ENCODE results near the gene CHRNA4. TPM values are rescaled to one million over a fixed set of nuclear protein-coding genes. Genes with fewer than 3 reads are reported as not detected.
A peak's percentile ranks its signal among the peaks of the same experiment; 100 is the strongest.

Gene CHRNA4
- total RNA-seq, 1 experiment from 2014 or later = 0.37 TPM

GRCh38 chr20:63318391-63319163, 42.6 kb downstream of the CHRNA4 start:
- DNase-seq (ENCODE audit: low spot score) = no peak
- in situ Hi-C loops (cut with HindIII; ENCODE audit: low sequenced_read_pairs) = no loop called here

GRCh38 chr20:63317601-63318291, 43.4 kb downstream of the CHRNA4 start:
- in situ Hi-C loops (cut with HindIII; ENCODE audit: low sequenced_read_pairs) = no loop called here
- DNase-seq (ENCODE audit: low spot score) = no peak

DNA sequence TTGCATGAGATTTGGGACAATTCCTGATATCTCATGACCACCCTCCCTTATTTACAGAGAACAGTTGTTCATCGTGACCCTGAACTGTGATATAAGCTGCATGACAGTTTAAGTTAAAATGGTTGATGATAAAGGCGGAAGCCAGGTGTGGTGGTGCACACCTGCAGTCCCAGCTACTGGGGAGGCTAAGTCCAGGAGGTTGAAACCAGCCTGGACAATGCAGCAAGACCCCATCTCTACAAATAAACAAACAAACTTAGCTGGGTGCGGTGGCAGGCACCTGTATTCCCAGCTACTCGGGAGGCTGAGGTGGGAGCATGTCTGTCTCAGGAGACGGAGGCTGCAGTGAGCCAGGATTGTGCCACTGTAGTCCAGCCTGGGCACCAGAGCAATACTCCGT, 44.1 kb downstream of the CHRNA4 start:
- in situ Hi-C loops (cut with HindIII; ENCODE audit: low sequenced_read_pairs) = no loop called here
- no peak for DNase-seq (ENCODE audit: low spot score)

- in situ Hi-C loops (cut with HindIII; ENCODE audit: low sequenced_read_pairs) = no loop called here
- DNase-seq (ENCODE audit: low spot score) = no peak
Observed at GRCh38 chr20:63316502-63316921, 44.6 kb downstream of the CHRNA4 start.

DNA sequence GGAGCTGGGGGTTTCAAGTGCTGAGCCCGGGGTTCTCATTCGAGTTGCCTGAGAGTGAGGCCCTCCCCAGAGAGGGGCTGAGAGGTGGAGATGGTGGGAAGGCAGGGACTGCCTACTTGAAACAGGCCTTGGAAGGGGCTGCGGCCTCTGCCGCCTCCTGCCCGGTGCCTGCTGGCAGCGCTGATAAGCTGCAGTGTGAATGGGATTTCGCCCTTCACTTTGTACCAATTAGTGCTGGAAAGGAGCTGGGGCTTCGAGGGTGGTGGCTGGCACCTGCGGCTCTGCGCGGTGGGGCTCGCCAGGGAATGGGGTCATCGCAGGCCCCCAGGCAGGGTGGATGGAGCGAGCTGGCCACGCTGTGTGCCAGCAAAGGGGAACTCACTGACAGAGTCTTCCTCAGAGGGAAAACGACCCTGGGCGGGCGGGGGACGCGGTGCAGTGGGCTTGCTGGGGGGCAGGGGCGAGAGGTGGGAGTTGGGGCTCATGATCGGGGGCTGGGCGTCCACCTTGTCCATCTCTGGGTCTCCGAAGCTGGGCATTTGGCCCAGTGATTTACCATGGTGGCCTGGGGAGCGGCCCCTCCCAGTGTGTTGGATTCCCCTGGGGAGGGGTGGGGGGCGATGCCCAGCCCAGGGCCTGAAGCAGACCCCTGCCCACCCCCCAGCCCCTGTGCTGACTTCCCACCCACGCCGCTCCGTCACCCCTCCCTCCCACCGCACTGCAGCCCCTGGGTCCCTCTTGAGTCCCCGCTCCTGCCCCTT, 45.2 kb downstream of the CHRNA4 start:
- in situ Hi-C loops (cut with HindIII; ENCODE audit: low sequenced_read_pairs) = no loop called here
- no peak for DNase-seq (ENCODE audit: low spot score)

- in situ Hi-C loops (cut with HindIII; ENCODE audit: low sequenced_read_pairs) = no loop called here
Observed at GRCh38 chr20:63315240-63315689, 45.9 kb downstream of the CHRNA4 start.

GRCh38 chr20:63314566-63315239, 46.4 kb downstream of the CHRNA4 start:
- no peak for DNase-seq (ENCODE audit: low spot score)
- in situ Hi-C loops (cut with HindIII; ENCODE audit: low sequenced_read_pairs) = no loop called here

More at GRCh38 chr20:63315240-63315689, 45.9 kb downstream of the CHRNA4 start:
- DNase-seq (ENCODE audit: low spot score) = no peak

DNA sequence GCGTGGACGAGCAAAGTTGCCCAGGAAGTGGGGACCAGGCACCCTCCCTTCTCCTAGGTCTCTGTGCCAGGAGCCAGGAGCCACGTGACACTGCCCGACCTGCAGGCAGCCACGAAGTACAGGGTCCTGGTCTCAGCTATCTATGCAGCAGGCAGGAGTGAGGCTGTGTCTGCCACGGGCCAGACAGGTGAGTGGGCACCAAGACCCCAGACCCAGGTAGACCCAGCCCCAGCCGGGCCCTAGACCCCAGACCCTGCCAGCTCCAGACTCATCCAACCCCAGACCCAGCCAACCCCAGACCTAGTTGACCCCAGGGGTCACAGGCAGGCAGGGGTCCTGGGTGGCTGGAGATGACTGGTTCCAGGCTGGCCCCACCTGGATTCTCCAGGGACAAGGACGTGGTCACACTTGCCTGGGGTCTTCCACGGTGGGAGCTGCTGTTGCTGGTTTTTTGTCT, 47.1 kb downstream of the CHRNA4 start:
- DNase-seq (ENCODE audit: low spot score) = no peak
- in situ Hi-C loops (cut with HindIII; ENCODE audit: low sequenced_read_pairs) = no loop called here

DNA sequence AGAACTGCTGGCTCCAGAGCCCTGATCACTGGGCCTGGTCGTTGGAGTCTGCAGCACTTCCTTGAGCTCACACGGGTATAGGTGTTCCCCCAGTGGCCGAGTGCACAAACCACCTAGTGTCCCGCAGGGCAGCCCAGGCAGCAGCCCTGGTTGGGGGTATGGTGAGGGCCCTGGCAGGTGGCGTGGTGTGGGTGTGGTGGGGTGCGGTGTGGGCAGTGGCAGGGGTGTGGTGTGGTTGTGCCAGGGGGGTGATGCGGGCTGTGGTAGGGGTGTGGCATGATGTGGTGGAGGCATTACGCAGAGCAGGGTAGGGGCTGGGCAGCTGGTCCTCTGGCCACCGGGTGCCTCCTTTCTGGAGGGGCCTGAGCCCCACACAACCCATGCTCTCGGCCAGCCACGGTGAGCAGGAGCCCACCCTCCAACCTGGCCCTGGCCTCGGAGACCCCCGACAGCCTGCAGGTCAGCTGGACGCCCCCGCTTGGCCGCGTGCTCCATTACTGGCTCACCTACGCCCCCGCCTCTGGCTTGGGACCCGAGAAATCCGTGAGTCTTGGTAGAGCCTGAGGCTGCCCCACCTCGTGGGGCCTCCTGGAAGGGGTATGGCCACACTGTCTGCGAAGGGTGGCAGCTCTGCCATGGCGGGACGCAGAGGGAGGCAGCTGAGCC, 47.7 kb downstream of the CHRNA4 start:
- DNase-seq (ENCODE audit: low spot score) = no peak
- in situ Hi-C loops (cut with HindIII; ENCODE audit: low sequenced_read_pairs) = no loop called here

DNA sequence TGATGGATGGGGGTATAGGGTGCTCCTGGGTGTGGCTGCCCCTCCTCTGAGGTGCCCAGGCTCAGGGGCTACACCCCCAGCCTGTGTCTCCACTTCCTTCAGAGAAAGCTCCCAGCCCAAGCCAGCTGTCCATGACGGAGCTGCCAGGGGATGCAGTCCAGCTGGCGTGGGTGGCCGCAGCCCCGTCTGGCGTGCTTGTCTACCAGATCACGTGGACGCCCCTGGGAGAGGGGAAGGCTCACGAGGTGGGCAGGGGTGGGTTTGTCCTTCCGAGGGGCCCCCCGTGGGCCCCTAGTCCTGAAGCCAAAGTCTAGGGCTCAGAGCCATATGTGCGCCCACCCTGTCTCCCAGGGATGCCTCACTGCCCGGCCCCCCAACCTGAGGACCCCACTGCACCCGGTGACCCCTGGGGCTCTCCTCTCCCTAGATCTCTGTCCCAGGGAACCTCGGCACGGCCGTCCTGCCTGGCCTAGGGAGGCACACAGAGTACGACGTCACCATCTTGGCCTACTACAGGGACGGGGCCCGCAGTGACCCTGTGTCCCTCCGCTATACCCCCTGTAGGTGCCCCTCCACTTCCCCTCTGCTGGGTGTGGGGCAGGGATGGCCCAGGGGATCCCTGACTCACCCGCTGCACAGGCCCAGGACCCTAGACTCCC, 48.3 kb downstream of the CHRNA4 start:
- in situ Hi-C loops (cut with HindIII; ENCODE audit: low sequenced_read_pairs) = no loop called here
- DNase-seq (ENCODE audit: low spot score) = peak; percentile 16

DNA sequence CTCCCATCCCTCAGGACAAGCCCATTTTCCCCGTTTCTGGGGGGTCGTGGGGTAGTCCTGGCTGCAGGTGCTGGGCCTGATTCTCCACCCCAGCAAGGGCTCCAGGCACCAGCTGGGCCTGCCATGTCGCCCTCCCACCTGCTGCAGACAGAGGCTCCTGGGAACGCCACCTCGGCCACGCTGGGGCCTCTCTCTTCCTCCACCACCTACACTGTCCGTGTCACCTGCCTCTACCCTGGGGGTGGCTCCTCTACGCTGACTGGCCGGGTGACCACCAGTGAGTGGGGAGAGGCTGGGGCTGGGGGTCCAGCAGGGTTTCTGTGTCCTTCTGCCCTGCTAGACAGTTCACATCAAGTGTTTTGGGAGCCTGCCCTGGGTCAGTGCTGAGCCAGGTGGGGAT, 48.9 kb downstream of the CHRNA4 start:
- in situ Hi-C loops (cut with HindIII; ENCODE audit: low sequenced_read_pairs) = no loop called here
- DNase-seq (ENCODE audit: low spot score) = no peak

DNA sequence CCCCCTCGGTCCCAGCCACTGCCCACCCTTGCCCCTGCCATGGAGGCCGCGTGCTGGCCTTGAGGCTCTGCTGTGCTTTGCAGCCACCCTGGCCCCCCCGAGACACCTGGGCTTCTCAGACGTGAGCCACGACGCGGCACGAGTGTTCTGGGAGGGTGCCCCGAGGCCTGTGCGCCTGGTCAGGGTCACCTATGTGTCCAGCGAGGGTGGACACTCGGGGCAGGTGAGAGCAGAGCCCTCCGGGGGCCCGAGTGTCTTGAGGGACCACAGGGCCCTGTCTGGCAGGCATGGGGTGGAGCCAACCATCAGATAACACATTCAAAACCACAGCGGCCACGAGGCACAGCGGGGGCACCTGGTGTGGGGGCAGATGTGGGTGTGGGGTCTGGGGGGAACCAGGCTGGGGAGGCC, 49.3 kb downstream of the CHRNA4 start:
- DNase-seq (ENCODE audit: low spot score) = no peak
- in situ Hi-C loops (cut with HindIII; ENCODE audit: low sequenced_read_pairs) = no loop called here

GRCh38 chr20:63311186-63311832, 49.8 kb downstream of the CHRNA4 start:
- DNase-seq (ENCODE audit: low spot score) = no peak
- in situ Hi-C loops (cut with HindIII; ENCODE audit: low sequenced_read_pairs) = no loop called here

- no peak for DNase-seq (ENCODE audit: low spot score)
- in situ Hi-C loops (cut with HindIII; ENCODE audit: low sequenced_read_pairs) = no loop called here
Observed at GRCh38 chr20:63310265-63310991, 50.7 kb downstream of the CHRNA4 start.

- in situ Hi-C loops (cut with HindIII; ENCODE audit: low sequenced_read_pairs) = no loop called here
- DNase-seq (ENCODE audit: low spot score) = peak; percentile 59
Observed at GRCh38 chr20:63309261-63310071, 51.7 kb downstream of the CHRNA4 start.

- no peak for DNase-seq (ENCODE audit: low spot score)
- in situ Hi-C loops (cut with HindIII; ENCODE audit: low sequenced_read_pairs) = no loop called here
Observed at GRCh38 chr20:63308218-63308911, 52.8 kb downstream of the CHRNA4 start.

Measured in G401 (cell line).